HG03159 (cell line): ENCODE data around the gene PRDM2.

Source experiments
- ATAC-seq: cut with Tn5 transposase; IDR thresholded peaks from one replicate; pipeline ENCODE4 v1.9.1; 2021; ENCODE audit warnings: mild to moderate bottlenecking, moderate library complexity; ENCODE audit not compliant: unreplicated experiment

Gene PRDM2

DNA sequence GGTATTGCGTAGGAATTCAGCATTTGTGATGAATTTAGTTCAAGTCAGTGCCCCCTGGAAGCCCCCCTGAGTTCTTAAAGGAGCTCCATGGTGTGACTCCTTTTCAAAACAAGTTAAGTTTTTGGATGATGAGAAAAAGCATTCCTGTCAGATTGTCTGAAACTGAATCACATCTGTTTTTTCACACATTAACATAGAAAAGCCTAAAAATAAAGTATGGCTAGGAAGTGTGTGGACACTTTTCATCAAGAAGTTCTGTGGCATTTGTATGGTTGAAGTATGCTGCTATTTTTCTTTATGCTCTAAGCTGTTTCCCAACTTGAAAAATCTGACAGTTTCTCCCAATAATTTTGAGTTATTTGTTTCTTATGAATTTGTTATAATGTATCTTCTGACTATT is 33.7 kb downstream of the PRDM2 start:
- ATAC-seq, result no peak

DNA sequence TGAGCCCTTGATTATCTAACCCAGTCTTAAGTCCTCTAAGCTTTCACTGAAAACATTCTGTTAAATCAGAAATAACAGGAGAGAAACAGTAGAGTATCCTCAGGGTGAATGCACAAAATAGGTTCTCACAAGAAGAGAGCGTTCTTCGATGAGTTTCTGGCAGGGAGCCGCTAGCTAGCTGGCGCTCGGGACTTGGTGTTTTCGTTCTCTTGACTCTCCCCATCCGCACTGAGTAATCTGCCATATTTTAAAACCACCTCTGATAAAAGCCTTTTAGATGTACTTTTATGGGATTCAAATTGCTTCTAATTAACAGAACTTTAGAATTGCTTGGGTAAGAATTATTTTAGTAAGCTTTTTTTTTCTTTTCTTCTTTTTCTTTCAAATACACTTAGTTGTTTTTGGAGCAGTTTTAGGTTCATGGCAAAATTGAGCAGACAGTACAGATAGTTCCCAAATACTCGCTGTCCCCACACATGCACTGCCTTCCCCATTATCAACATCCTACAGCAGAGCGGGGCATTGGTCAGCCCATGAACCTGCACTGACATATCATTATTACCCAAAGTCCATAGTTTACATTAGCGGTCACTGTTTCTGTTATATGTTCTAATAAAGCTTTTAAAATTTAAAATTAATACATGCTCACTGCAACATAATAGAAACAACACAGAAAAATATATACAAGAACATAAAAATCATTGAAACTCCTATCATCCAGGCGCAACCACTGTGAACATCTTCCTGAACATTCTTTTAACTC is 35.4 kb downstream of the PRDM2 start:
- ATAC-seq, result no peak

DNA sequence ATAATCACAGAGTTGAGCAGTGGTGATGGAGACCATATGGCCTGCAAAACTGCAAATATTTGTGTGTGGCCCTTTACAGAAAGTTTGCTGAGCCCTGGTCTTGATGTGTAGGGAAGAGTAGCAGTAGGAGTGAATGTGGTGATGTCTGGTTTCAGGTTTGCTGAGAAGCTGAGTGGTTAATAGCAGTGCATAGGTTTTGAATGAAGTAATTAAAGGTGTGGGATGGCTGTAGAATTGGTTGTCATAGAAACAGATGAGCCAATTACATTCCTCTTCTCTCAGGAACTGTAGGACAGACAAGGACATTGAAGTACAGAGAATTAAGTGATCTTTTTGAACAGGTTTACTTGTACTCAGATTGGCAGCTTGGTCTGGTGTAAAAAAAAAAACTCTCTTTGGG is 37.4 kb downstream of the PRDM2 start:
- ATAC-seq, result no peak

DNA sequence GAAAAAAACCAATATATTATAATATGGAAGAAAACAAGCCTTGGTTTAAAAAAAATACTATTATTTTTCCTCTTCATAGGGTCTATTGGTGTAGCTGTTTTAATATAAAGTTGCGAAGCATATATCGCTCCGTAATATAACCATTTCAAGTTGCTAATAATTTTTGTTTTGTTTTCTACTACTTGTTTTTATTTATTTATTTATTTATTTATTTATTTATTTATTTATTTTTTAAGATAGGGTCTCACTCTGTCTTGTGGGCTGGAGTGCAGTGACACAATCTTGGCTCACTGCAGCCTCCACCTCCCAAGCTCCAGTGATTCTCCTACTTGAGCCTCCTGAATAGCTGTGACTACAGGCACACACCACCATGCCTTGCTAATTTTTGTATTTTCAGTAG is 46.4 kb downstream of the PRDM2 start:
- no peak for ATAC-seq

DNA sequence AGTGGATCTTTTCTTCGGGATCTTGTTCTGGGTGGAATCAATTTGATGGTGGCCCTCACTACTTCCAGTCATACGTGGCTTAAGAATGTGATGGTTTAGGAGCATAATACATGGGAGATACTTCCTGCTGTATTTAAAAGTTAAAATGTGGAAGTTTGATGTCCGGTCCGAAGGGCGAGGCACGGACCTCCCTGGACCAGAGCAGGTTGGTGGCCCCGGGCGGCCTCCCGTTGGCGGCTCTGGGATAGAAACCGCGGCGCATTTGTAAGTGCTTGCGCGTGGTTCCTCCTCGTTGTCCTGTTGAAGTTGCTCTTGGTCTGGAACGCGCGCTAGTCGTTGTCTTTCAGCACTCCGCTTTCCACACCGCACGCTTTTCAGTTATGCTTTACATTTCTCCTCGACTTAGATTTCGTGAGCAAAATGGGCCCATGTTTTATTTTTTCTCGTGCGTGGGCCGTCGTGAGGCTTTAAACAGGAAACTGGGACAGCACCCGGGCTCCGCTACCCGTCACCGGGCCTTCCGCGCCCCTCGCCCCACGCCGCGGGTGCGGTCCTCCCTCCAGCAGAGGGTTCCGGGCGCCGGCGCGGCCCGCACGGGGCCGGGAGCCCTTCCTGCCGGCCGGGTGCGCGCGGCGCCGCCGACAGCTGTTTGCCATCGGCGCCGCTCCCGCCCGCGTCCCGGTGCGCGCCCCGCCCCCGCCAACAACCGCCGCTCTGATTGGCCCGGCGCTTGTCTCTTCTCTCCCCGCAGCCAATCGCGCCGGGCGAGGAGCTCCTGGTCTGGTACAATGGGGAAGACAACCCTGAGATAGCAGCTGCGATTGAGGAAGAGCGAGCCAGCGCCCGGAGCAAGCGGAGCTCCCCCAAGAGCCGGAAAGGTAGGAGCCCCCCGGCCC is 48.9 kb downstream of the PRDM2 start:
- peak; percentile 75 for ATAC-seq

DNA sequence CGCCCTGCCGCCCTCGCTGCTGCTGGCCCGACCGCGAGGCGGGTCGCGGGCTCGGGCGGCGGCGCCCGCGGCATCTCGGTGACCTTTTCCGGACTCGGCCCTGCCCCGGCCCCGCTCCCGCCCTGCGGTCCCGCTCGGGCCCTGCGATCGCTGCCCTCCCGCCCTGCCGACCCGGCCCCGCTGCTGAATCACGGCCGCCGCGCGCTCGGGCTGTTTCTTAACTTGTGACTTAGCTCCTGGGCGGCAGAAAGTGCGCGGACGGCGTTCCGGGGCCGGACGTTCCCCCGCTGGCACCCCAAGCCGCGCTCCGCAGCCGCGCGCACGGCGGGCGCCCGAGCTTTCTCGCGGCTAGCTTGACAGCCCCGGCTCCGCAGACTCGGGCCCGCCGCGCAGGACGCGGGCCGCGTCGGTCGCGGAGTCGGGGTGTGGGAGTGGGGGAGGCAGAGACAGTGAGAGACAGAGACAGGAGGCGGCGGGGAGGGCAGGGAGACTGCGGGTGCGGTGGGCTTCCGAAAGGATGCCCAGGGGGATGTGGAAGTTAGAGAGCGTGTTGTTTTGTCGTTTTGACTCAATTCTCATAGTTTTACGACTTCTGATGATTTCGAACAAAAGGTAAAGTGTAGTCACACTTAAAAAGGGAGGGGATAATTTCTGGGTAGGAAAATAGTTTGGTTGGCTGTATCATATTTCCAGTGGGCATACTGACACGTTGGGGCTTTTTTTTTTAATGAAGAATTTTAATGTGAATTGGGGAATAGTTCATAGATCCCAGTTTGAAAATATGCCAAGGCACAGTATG is 49.8 kb downstream of the PRDM2 start:
- ATAC-seq, result peak; percentile 21

DNA sequence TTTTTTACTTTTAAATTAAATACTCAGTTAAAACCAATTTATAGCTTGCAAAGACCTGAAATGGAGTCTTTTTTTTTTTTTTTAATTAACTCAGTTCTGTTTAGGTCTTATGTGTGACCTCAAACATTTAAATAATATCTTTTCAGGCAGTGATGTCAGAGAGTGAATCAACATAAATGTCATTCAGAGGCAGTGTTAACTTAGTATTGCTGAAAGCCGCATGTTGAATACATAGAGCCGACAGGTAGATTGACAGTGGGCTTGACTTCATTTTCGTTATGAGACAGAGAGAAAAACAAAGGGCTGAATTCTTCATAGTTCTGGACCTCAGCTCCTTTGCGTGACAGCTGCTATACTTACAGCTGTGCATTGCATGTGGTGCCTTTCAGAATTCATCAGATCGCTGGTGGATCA is 51.5 kb downstream of the PRDM2 start:
- no peak for ATAC-seq

DNA sequence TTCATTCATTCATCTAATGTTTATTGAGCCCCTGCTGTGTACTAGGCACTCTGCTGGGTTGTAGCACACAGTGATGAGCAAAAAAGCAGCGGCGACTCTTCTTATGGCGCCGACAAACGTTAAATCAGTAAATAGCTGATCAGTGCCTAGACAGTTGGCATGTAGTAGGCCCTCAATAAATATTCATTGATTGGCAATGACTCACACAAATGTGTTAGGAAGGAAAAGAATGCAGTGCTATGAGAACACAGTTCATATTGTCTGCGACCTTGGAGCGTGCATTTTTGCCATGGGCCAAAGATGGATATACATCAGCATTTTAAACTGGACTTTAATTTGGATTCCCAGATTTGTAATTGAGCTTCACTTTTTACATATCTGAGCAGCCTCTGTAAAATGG is 52.0 kb downstream of the PRDM2 start:
- ATAC-seq, result no peak

DNA sequence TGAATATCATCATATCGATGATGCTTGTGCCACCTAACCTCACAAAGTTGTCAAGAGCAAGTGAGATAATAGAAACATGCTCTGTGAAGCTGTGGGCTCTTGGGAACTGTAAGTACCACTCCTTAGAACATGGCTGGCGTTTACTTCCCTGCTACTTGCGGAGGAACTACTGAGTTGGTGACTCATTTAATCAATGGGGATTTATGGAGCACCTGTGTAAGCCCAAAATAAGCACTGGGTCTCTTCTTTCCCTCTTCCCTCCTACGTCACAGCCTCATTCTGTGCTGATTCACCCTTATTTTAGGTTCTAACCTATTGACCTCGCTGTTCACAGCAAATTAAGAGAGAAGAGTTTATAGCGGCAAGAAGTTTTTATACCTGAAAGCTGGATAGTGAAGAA is 52.9 kb downstream of the PRDM2 start:
- ATAC-seq, result no peak

DNA sequence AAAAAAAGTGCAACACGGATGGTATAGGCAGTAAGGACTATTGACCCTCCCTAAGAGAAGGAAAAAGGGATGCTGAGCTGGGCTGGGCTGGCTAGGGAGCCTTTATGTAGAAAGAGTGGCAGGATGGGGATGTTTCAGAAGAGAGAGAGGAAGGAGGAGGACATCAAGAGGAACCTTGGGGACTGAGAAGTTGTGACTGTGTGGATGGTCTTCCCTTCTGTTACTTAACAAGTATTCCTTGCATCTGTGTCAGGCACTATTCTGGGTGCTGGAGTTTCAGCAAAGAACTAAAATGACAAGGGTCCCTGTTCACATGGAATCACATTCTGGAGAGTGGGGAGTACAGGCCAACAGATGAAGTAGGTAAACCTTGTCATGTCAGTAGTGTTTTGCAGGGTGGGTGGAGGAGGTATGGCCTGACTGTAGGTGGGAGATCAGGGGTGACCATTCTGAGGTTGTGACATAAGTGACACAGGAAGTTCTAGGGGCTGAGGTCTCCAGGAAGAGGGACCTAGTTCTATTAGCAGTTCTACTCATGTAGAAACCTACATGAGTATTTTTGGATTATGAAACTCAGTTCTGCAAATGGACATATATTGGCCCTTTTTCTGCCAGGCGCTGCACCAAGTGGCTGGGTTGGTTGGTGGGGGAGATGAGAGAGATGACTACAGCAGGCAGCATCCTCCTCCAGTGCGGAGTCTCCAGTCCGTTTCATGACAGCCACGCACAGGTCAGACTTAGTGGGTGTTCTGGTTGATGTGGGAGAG is 53.8 kb downstream of the PRDM2 start:
- peak; percentile 30 for ATAC-seq

DNA sequence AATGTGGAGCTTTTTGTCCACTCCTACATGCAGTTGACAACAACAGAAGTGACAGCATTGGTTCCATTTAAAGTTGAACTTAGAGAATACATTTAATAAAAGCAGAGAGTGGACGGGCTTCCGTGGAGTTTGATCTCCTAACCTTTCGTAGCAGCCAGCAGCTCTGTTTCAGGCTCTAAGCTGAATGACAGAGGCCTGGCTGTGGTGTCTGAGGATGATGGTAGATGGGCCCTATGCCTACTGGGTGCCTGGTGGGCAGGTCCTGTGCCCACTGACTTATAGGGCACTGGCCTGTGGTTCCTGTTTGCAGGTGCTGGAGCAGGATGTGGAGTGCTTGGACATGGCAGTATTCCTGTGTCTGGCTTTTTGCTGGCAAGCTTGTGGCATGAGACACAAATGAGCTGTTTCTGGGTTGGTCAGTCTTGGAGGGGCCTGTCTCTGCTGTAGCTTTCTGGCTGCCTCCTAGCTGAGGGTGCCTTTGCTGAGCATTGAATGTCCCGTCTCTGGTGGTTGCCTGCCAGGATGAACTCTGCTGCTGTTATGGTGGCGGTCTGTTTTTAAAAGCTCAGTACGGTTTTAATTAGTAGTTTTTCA is 54.6 kb downstream of the PRDM2 start:
- no peak for ATAC-seq

DNA sequence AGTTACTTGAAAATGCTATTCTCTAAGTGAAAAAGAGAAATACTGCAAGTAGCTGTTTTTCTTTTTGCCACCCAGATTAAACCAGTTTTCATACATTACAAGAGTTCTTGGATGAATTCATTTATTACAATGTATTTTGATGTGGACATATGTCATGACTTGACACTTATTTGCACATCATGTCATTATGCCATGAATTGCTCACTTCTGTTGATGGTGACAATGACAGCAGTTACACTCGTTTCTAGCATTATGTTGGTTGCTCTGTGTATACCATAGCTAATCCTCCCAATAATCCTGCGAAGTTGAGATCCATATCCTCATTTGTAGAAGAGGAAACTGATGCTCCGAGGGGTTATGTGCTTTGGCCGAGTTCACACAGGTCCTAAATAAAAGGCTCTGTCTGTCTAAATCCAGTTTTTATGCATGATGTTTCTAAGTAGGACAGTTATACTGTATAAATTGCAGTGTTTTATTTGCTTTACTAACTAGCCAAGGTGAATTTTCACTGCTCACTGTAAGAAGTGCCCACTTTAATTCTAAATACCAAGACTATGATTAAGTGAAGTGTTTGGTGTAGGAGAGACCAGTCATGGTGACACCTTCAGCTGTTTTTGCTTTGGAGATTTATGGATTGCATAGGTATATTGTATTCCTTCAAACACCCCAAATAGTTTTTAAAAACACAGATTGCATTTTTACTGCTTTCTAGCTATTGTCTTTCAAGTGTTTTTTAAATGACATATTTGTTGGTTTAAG is 56.7 kb downstream of the PRDM2 start:
- no peak for ATAC-seq

DNA sequence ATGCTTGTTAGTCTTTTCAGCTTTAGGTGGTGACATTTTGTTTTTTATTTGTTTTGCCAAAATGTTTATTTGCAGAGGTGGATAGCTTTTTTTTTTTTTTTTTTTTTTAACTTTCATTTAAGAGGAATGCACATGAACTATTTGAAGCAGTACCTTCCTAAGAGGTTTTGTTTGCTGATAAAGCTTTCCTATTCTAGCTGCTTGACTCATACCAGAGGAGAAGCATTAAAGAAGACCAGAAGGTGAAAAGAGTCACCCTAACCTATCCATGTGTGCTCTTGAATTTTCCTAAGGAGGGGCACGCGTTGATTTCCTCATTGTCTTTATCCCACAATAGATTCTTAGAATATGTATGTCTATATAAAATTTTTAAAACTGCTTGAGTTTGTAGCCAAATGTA is 57.7 kb downstream of the PRDM2 start:
- no peak for ATAC-seq

DNA sequence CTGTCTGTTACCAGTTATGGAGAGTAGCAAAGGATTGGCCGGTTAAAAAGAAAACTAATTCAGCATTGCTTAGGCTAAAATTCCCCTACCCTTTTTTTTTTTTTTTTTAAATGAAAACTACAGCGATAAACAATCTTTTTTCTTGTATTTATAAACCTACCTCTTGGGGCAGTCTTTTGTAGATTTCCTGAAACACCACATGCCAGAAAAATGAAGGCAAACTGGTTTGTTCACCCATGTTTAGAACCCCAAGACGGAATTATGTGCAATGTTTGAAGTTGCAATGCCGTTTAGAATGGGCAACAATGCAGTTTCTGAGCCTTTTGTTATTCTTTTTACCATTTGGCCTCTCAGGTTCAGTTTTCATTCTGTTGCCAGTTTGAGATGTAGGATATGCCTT is 59.1 kb downstream of the PRDM2 start:
- no peak for ATAC-seq

DNA sequence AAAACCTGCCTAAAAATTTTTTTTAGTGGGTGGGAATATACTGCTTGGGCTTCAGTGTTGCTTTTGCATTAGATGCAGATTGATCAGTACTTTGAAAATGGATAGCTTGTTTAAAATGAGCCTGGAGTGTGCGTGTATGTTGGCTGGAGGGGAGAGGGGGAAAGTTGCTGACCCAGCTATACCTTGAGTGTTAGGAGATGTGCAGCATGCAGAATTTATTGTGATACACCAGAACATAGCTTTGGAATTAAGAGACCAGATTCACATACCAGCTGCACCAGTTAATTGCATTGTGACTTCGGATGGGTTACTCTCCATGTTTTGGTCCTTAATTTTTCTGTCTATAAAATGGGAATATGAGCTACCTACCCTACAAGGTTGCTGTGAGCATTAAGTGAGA is 60.4 kb downstream of the PRDM2 start:
- ATAC-seq, result no peak

DNA sequence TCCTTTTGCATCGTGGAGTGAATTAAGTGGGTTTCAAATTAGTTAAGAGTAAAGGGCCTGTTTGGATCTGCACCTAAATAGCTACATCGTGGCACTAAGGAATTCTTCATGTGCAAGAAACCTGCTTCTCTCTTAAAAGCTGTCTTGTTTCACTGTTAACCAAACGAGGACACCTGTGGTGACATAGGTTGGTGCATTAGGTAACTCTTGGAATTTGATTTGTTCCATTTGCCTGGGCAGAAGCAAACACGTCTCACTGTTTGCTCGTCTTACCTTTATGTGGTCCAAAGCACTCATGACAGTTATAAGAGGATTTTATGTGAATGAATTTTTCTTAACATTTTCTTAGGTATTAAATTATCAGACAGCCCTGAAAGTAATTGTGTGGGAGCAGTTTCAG is 60.9 kb downstream of the PRDM2 start:
- ATAC-seq, result no peak

DNA sequence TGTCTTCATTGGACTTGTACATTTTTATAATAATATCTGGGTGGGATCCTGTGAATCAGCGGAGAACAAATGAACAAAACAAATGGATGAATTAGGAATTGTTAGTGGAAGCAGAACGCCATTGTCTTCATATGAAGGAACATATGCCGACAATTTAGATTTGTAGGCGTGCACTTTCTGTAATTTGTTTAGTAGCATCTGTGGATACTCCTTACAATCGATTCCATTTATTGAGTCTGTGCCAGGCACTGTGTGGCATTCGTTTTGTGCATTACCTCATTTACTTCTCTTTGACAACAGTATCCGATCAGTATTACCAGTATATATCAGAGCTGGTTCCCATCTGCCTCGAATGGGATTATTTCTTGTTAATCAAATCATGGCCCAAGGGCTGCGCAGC is 61.9 kb downstream of the PRDM2 start:
- ATAC-seq, result no peak

DNA sequence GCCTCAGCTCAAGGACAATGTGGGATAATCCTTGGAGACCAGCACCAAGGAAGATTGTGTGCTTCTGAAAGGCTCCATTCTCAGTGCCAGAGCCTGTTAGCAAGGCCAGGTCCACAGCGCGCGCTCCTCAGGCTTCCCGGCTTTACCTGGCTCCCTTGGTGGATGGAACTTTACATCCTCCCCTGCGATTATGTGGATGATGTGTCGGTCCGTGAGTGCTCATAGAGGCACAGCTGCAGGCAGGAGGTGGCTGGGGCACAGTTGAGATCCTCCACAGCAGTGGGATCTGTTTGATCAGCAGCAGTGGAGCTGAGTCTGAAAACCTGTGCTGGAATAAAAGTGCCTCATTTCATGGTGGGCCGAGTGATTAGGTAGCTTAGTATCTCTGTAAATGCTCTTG is 62.7 kb downstream of the PRDM2 start:
- ATAC-seq, result no peak

DNA sequence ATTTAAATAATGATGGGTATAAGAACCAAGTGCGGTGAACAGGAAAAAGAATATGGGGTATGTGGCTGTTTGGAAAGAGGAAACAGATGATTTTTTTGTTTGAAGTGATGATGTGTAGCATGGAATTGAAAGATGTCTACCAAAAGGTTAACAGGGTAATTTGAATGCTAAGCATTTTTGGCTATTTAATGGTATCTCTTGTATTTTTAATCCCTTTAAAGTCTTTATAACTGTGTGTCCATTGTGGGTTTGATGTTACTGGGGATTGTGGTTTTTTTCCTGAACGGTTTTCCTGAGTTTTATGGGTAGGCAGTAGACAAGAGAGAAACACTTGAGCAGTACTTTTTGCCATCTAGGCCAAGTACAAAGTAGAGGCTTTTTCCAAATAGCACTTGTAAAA is 63.2 kb downstream of the PRDM2 start:
- ATAC-seq, result no peak

DNA sequence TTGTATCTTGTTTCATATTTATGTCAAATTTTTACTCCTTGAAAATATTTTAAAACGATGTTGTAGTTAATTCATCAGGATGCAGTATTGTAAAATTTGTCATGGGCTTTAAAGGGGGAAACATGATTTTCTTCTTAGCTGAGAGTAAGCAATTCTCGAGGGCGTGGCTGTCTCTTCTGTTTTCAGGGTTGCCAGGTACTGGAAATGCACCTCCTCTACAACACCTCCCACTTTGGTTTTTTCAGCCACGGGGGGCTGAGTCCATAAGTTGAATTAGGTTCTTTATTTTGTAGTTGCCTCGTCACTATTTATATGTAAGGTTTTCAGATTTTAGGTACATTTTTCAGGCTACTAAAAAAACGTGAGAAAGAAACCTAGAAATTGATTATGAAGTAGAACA is 64.0 kb downstream of the PRDM2 start:
- no peak for ATAC-seq
